TTC549 (cell line): ENCODE data around the gene CARM1.
"Not testable (repeated sequence)": the region's sequence is repeated elsewhere in the genome, so short reads cannot be mapped to it uniquely, and the experiment has no call there.

Experiments used
- FAIRE-seq: peaks from 2 replicates; lab custom pipeline; 2012; peaks lifted over from hg19 to GRCh38; lab: Jason Lieb, UNC

Gene CARM1

DNA sequence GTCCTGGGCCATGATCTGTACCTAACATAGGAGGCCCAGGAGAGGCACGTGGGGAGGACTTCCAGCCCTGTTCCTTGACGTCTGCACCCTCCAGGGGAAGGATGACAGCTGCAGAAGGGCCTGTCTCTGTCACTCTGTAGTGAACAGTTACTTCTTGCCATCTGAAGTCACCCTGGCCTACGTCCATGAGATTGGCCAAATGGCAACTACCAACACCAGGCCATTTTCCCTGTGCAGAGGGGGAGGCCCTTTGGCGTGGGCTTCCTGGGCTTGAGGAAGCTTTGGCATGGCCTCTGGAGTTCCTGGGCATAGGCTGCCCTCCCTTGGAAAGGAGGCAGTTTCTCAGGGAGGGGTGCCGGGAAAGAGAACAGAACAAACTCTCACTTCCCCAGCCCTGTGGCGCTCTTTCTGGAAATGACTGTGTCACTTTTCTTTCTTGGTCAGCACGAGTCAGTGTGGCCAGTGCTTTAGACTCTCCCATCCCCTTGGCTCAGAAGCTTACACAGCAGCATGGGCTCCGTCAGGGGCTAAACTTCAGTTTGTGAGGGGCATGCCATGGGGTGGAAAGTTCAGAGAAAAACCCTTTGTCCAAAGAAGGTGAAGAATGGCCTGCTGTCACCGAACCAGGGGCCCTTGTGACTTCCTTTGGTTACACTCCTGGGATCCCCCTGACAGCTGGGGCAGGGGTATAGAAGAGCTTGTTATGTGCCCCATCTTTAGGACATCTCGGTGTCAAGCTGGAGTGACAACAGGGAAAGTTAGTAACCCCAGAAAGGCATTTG, 5.3 kb downstream of the CARM1 start:
- no peak for FAIRE-seq

DNA sequence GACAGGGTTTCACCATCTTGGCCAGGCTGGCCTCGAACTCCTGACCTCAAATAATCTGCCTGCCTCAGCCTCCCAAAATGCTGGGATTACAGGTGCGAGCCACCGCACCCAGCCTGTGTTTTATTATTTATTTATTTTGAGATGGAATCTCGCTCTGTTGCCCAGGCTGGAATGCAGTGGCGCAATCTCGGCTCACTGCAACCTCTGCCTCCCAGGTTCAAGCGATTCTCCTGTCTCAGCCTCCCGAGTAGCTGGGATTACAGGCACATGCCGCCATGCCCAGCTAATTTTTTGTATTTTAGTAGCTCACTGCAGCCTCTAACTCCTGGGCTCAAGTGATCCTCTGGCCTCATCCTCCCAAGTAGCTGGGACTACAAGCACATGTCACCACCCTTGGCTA, 6.3 kb downstream of the CARM1 start:
- FAIRE-seq = not testable (repeated sequence)

DNA sequence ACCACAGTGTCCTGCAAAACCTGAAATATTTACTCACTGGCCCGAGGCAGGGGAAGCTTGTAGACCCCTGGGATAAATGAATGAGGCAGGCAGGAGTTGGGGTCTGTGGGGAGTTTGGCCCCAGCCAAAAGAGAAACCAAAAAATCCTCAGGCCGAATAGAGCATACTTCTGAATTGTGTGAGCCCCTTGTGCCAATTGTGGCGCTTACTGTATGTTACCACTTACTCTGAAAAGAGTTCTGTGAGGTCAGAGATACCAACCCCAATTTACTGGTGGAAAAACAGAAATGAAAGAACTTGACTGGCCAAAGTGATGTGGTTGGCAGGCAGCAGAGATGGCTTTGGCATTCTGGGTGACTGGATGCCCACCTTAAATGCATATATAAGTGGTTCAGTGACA, 6.9 kb downstream of the CARM1 start:
- FAIRE-seq = no peak

DNA sequence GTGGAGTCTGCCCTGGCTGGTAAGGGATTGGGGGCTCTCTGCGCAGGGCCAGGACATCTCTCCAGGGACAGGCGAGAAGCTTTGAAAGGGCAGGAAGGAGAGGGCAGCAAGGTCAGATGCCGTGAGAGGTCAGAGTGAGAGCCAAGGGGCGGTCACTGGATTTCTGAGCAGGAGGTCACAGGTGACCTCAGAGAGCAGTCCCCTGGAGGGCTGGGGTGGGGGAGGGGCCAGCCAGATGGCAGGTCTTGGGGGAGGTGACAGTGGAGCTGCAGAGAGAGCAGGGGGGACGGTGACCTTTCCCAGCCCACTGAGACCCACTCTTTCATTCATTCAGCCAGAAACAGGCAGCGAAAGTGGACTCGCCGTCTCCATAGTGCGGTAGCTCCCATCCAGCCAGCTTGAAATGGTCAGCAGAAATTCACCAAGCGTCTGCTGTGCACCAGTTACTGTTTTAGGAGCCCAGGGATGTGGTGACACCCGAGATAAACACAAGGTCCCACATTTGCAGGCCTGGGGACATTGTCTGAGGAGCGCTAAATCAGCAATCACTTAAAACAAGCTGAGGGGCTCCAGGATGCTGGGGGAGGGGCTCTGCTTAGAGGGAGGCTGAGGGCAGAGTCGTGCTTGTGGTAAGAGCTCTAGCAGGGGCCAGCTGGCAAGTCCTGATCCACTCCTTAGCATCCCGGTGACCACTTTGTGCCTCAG, 10.2 kb downstream of the CARM1 start:
- FAIRE-seq = no peak

DNA sequence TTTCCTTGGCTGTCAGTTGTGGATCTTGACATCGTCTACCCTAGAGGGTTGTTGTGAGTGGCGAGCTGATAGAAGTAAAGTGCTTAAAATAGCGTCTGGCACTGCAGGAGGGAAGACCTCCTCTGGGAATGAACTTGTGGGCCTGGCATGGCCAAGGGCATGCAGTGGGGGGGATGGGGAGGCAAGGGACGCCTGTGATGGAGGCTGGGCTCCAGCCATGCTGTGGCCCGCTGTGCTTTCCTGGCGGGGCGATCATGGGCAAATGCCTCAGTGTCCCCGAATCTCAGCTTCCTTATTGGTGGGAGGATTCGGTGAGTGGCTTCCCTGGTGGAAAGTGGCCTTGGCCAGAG, 10.7 kb downstream of the CARM1 start:
- no peak for FAIRE-seq

DNA sequence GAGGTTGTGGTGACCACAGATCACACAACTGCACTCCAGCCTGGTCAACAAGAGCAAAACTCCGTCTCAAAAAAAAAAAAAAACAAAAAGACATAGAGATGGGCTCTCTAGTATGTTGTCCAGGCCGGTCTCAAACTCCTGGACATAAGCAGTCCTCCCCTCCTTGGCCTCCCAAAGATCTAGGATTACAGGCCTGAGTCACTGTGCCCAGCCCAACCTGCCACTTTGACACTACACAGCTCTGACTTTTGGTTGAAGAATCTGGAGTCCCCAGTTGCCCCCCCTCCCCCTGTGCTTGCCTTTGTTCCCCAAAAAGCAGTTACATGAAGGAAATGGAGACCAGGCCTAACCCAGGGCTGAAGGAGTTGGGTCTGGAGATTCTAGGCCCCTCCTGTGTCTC, 12.9 kb downstream of the CARM1 start:
- no peak for FAIRE-seq

DNA sequence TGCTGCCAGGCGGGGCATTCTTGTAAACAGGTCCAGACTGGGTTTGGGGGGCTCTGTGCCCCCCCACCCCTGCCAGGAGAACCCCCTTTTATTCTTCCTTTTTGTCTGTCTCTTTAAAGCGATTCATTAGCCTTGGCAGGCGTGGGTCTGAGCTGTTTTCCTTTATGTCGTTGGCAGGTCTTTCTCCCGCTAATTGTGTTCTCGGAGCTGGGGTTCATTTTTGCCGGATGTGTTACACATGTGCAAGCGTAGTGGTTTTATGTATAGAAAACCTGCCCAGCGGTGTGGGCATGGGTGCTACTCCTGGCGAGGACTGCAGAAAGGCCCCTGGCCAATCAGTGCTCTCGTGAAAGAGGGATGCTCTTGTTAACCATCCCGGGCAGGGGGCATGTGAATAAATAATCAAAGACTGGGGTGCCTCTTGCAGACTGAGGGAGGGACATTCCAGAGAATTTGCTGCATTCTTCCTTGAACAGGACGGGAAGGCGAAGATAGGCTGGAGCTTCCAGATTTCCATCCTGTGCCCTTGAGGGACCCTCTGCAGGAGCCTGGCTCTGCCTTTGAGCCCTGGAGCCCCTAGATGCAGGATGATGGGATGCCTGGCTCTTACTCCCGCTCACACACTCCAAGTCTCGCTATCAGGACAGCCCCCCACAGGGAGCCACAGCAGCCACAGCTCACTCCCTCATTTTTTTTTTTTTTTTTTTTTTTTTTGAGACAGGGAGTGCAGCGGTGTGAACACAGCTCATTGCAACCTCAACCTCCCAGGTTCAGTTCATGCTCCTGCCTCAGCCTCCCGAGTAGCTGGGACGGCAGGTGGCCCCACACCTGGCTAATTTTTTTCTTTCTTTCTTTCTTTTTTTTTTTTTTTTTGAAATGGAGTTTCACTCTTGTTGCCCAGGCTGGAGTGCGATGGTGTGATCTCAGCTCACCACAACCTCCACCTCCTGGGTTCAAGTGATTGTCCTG, 14.1 kb downstream of the CARM1 start:
- no peak for FAIRE-seq

DNA sequence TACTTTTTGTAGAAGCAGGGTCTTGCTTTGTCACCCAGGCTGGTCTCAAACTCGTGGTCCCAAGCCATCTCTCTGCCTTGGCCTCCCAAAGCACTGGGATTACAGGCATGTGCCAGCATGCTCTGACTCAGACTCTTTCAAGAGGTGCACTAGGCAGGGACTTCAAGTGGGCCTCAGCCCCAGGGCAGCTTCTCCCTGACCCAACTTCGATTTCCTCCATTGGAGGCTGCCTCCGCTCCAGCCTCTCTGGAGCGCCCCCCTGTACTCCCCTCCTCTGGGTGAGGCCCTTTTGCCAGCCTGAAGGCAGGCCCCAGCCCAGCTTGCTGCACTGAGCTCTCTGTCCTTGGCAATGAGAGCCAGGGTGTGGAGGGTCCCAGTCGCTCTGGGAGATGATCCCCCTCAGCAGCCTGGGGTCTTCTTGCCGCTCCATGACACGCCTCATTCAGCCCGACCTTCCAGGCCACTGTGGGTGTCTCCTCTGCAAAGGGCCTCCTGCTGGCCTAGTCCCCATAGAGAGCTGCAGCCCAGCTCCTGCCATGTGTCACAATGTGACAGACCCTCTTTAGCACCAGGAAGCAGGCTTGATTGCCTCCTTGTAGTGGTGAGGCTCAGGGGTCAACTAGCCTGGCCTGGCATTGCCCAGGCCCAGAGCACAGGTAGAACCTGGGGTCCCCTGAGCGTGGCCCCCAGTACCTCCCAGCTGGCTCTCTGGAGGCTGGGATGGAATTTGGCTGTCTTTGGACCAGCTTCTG, 16.4 kb downstream of the CARM1 start:
- FAIRE-seq = no peak

DNA sequence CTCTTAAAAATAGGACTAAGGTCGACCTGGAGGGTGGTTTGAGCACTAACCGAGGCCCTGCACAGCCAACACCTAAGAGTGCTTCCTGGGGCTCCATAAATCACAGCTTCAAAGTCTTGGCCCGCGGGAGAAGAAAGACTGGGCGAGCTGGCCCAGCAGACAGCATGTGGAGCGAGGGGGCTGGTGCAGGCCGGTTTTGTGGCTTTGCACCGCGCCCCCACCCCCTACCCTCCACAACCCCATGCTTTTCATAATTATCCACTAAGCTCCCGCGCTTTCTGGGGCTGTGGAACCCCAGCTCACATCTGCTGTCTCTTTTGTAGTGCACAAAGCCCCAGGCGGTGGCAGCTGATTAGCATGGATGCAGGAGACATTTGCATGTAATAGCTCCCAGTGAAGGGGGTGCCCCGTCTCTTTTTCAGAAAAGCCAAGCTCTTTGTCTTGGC, 17.1 kb downstream of the CARM1 start:
- FAIRE-seq = no peak

DNA sequence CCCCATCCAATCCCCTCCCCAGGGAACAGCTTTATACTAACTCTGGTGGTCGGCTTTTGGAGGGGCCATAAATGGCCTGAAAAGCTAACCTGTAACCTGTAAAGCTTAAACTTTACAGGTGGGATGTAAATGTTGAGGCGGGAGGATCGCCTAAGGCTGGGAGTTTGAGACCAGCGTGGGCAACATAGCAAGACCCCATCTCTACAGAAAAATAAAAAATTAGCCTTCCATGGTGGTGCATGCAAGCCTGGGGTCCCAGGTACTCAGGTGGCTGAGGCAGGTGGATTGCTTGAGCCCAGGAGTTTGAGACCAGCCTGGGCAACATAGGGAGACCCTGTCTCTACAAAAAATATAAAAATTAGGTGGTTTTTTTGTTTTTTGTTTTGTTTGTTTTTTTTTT, 18.5 kb downstream of the CARM1 start:
- no peak for FAIRE-seq

DNA sequence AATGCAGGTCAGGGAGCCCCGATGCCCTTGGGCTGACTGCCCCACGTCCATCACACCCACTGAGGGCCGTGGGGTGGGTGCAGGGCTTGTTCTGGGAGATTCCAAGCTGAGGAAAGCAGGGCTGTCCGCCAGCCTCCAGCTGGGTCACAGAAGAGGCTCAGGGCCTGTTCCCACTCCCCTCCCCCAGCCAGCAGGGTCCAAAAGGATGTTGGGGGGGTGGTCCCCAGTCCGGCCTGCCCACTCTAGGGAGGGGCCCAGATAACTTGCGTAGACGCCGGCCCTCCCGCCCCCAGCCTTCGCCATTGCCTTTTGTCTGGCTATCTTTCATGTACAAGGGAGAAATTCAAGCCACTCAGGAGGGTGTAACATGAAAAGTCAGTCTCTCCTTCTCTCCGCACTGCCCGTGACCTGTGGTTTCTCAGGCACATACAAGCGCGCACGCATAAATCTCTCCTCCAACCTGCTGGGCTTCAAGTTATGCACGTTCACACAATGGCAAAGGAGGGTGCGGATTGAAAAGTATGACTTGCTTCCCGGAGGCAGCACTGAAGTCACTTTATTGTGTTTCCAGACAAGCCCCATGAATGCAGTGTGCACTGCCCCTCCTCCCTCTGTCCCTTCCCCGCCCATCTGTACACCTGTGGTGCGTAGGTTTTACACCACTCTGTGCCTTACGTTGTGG, 20.2 kb downstream of the CARM1 start:
- FAIRE-seq = no peak

DNA sequence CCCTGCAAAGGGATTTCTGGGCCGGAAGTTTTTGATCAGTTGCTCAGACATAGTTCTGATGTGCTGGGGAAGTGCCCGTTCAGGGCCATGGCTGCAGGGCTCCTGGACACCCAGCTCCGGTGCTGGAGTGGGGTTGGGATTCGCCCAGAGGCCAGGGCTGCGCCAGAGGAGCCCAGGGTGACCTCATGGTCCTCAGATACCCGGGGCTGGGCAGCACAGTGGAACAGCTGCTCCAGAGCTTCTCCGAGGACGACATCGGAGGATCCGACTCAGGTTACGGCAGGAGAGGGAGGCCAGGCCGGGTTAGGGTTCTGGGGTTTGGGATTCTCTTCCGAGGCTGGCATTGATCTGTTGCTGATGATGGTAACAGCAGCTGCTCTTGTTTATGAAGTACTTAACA, 20.9 kb downstream of the CARM1 start:
- FAIRE-seq = no peak

DNA sequence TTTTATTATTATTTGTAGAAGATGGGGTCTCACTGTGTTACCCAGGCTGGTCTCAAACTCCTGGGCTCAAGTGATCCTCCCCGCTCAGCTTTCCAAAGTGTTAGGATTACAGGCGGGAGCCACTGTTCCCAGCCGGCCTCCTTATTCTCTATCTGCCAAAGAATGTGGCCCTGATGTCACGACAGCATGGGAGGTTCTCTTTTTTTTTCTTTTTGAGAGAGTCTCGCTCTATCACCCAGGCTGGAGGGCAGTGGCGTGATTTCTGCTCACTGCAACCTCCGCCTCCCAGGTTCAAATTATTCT, 23.5 kb downstream of the CARM1 start:
- no peak for FAIRE-seq

DNA sequence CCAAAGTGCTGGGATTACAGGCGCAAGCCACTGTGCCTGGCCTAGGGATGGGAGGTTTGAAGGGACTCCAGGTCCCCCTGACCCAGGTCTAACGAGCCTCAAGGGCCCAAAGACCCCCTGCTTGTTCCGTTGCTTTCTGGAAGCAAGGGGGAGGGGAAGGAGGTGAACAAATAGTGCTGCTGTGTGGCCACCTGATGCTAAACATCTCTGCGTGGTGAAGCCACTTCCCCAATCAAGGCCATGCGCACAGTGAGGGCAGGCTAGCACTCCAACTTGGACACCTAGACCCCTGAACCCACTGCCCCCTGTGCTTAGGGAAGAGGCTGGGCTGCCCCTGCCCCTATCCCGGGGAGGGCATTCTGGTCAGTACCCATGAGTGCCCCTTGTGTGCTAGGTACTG, 24.0 kb downstream of the CARM1 start:
- no peak for FAIRE-seq

DNA sequence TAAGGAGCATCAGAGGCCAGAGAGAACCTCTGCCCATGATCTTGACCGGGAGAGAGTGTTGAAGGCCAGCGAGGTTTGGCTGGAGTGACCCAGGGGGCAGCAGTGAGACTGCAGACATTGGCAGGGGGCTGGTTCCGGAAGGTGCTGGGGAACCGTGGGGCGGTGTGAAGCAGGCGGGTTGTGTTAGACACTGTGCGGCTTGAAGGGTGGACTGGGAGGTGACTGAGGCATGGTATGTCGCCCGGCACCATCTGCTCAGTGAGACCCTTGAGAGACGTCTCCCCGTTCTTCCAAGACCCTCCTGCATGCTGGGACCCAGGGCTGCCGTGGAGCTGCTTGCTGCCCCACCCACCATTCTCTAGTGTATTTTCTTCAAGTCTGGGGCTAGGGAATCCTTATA, 24.6 kb downstream of the CARM1 start:
- no peak for FAIRE-seq

DNA sequence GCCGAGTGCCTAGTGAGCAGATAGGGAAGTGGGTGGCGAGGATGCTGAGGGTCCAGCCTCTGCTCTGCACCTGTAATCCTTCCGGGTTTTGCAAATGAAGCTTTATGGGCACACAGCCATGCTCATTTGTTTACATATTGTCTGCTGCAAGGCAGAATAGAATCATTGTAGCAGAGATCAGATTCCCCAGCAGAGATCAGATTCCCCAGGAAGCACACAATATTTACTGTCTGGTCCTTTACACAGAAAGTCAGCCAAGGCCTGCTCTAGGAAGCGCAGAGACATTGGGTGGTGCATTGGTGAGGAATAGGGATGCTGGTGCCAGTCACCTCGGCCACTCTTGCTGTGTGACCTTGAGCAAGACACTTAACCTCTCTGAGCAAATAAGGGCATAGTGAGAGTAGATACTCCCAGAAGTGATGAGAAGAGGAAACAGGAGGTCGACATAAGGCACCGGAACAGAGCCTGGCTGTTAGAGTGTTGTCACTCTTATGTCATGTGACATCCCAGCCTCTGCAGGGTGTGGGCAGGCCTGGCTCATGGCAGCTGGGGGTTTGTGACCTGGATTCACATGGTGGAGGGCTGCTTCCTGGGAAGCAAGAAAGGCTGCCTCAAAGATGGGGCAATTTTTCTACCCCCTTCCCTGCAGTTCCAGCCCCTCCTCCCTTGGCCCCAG, 25.6 kb downstream of the CARM1 start:
- FAIRE-seq = no peak

DNA sequence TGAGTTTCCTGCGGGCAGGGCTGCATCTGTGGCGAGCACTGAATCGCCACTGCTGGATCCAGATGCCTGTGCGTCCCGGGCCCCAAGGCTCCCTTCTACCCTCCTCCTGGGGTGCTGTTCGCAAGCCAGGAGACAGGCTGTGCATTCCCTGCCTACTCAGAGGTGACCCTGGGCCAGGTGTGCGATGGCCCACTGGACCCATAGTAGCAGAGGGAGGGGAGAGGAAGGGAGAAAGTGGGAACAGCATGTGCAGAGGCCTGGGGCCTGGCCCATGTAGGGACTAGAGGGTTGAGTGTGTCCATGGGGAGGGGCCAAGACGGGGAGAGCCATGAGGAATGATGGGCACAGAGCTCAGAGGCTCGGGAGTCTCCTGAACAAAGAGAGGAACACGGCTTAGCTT, 27.3 kb downstream of the CARM1 start:
- FAIRE-seq = no peak

DNA sequence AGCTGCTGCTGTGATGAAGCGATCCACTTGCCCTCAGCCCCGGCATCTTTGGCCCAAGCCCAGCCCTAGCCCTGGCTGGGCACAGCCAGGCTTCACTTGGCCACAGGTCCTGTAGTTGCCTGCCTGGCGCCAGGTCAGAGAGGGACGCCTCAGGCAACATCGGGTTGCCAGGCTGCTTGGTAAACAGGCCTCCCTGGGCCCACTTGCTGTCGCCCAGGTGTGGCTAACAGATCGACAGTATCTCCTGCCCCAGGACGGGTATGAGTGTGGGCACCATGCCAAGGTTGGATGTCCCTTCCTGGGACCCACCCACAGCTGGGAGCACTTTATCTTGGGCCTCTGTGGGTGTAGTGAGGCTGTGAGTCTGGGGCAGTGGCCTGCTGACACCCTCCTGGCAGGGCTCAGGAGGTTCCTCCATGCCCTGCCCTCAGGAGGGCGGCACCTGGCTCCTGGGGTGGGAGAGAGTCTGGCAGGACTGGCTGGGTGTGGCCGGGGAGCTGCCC, 27.8 kb downstream of the CARM1 start:
- no peak for FAIRE-seq

DNA sequence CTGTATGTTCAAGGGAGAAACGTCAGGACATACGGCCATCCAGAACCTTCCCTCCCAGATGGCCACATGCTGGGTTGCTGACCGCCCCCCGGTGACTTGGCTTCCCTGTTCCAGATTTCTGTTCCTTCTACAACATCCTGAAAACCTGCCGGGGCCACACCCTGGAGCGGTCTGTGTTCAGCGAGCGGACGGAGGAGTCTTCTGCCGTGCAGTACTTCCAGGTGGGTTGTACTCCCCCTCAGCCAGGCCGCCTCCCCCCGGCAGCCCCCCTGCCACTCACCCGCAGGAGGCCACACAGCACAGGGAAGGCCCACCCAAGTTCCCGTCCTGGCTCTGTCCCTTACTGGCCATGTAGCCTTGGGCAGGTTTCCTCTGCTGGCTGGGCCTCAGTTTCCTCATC, 36.6 kb downstream of the CARM1 start:
- FAIRE-seq = no peak

DNA sequence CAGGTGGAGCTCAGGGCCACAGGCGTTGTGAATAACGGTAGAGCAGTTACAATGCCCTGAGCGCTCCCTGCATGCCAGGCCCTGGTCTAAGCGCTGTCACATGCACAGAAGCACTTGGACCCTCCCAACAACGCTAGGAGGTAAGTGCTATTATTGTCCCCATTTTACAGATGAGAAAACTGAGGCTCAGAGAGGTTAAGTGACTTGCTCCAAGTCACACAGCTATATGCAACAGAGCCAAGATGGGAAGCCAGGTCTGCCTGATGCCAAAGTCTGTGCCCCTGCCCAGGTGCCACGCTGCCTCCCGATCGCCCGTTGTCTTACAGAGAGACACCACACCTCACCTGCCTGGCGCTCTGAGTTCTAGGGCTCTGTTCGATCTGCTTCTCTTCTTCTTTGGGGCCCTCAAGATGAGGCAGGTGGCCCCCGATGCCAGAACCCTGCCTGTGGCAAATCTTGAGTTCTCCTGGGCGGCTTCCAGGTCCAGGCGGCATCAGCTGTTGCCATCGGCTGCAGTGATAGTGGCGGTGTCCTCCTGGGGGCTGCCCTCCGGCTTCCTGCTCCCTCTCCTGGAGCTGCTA, 37.1 kb downstream of the CARM1 start:
- no peak for FAIRE-seq
